ENCODE measurements around the gene TBC1D22A. TPM values are rescaled to one million over a fixed set of nuclear protein-coding genes. Genes with fewer than 3 reads are reported as not detected.

Gene TBC1D22A
- total and polyA plus RNA-seq, 9 of the 15 experiments (the other 6 are each of a cell fraction or from before 2014, with no cell fraction given), result 0.20 to 11.5 (median 5.2) TPM

DNA sequence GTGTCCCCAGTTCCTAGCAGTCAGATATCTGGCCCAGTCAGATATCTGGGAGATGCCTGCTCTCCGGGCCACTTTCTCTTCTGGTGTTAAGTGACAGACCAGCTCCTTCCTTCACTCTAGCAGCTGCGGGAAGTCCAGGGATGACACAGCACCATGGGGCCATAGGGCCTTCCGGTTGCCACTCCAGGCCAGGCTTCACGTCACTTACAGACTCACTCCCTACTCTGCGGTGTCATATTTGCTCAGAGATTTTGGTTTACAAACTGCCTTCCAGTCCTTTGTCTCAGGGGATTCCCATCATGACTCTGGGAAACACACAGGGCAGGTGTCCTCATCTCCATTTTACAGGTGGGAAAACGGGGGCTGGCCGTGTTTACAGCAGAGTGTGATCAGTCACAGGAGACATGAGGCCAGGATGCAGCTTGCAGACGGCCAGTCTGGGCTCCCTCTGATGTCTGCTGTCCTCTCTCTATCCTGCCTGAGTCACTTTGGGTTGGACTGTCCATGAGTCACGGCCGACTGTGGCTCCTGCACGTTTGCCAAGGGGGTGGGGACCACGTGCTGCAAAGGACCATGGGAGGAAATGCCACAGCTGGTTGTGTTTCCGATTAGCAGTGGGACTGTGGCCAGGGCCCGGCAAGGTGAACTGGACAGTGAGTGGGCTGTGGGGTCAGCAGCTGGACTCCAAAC lies 8.2 kb upstream of the TBC1D22A start (continued):
- TF ChIP-seq TAF1 (IDR thresholded peaks at IDR 0.05; ENCODE audit: control insufficient read depth, extremely low read depth, insufficient read depth, low read length, severe bottlenecking), result peak; percentile 34
- TF ChIP-seq CGGBP1 (CRISPR knock-in tag; IDR thresholded peaks at IDR 0.05), result no peak
- TF ChIP-seq CREB1 (IDR thresholded peaks at IDR 0.05), result no peak; the same call in 1 of the 2 replicates
- TF ChIP-seq CREB1 (CRISPR knock-in tag; IDR thresholded peaks at IDR 0.05), result peak; percentile 73; the same call in 1 of the 2 replicates
- TF ChIP-seq, protein P1, sequence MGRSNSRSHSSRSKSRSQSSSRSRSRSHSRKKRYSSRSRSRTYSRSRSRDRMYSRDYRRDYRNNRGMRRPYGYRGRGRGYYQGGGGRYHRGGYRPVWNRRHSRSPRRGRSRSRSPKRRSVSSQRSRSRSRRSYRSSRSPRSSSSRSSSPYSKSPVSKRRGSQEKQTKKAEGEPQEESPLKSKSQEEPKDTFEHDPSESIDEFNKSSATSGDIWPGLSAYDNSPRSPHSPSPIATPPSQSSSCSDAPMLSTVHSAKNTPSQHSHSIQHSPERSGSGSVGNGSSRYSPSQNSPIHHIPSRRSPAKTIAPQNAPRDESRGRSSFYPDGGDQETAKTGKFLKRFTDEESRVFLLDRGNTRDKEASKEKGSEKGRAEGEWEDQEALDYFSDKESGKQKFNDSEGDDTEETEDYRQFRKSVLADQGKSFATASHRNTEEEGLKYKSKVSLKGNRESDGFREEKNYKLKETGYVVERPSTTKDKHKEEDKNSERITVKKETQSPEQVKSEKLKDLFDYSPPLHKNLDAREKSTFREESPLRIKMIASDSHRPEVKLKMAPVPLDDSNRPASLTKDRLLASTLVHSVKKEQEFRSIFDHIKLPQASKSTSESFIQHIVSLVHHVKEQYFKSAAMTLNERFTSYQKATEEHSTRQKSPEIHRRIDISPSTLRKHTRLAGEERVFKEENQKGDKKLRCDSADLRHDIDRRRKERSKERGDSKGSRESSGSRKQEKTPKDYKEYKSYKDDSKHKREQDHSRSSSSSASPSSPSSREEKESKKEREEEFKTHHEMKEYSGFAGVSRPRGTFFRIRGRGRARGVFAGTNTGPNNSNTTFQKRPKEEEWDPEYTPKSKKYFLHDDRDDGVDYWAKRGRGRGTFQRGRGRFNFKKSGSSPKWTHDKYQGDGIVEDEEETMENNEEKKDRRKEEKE (IDR thresholded peaks at IDR 0.05; ENCODE audit: borderline replicate concordance in 1 of 2, control insufficient read depth in 1 of 2, low read depth in 2 of 2, low read length in 1 of 2), result no peak
- no peak for TF ChIP-seq ZNF23 (CRISPR knock-in tag; IDR thresholded peaks at IDR 0.05)
- TF ChIP-seq ZNF639 (CRISPR knock-in tag; conservative IDR thresholded peaks at IDR 0.05 in 1 of 2, IDR thresholded peaks at IDR 0.05 in 1 of 2), result peak in 1 of 2 experiments; percentile 46; a peak in 1 of 4 replicates
- TF ChIP-seq, protein P2, sequence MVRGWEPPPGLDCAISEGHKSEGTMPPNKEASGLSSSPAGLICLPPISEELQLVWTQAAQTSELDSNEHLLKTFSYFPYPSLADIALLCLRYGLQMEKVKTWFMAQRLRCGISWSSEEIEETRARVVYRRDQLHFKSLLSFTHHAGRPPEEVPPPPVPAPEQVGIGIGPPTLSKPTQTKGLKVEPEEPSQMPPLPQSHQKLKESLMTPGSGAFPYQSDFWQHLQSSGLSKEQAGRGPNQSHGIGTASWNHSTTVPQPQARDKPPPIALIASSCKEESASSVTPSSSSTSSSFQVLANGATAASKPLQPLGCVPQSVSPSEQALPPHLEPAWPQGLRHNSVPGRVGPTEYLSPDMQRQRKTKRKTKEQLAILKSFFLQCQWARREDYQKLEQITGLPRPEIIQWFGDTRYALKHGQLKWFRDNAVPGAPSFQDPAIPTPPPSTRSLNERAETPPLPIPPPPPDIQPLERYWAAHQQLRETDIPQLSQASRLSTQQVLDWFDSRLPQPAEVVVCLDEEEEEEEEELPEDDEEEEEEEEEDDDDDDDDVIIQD (CRISPR knock-in tag; IDR thresholded peaks at IDR 0.05), result no peak
- no peak for TF ChIP-seq KLF16 (IDR thresholded peaks at IDR 0.05)
- TF ChIP-seq ZNF384 (IDR thresholded peaks at IDR 0.05; ENCODE audit: low read depth, low read length), result no peak
- peak; percentile 47 for TF ChIP-seq TAL1 (IDR thresholded peaks at IDR 0.05)
- TF ChIP-seq TGIF2 (CRISPR knock-in tag; IDR thresholded peaks at IDR 0.05), result no peak
- TF ChIP-seq FOXO4 (CRISPR knock-in tag; IDR thresholded peaks at IDR 0.05), result no peak
- 0 out of 4 replicates have a peak, but pooled peaks of 1 of the 2 experiments have one; percentile 15 for TF ChIP-seq MAZ (CRISPR knock-in tag; conservative IDR thresholded peaks at IDR 0.05 in 1 of 2, IDR thresholded peaks at IDR 0.05 in 1 of 2)
- no peak for TF ChIP-seq HSF4 (CRISPR knock-in tag; IDR thresholded peaks at IDR 0.05; ENCODE audit: borderline replicate concordance)
- TF ChIP-seq, protein P3, sequence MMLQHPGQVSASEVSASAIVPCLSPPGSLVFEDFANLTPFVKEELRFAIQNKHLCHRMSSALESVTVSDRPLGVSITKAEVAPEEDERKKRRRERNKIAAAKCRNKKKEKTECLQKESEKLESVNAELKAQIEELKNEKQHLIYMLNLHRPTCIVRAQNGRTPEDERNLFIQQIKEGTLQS (IDR thresholded peaks at IDR 0.05), result peak; percentile 84
- TF ChIP-seq, protein P3 (CRISPR knock-in tag; conservative IDR thresholded peaks at IDR 0.05), result peak; percentile 46; the same call in 1 of the 2 replicates
- no peak for TF ChIP-seq ZNF717 (CRISPR knock-in tag; IDR thresholded peaks at IDR 0.05)

Data from K562 (cell line).